CD4-positive, alpha-beta T cell (primary cell): ENCODE measurements around the gene ZBTB39. TPM values are rescaled to one million over a fixed set of nuclear protein-coding genes. Genes with fewer than 3 reads are reported as not detected.
"Not testable (repeated sequence)": the region's sequence is repeated elsewhere in the genome, so short reads cannot be mapped to it uniquely, and the experiment has no call there.

Source experiments
- ATAC-seq: fragments of 200-7000 bp; cut with Tn5 transposase; one replicate; pipeline ENCODE4 v1.10.0; 2022; ENCODE audit warnings: mild to moderate bottlenecking; ENCODE audit not compliant: poor library complexity
- CTCF ChIA-PET: fragments of 350-600 bp; sonication (Branson Sonifier 250); formaldehyde crosslinking; loops from one replicate; lab custom pipeline; 2021; ENCODE audit warnings: antibody characterized with exemption, inconsistent platforms; lab: Charles Lee
- POLR2A ChIA-PET: fragments of 350-600 bp; sonication (Branson Sonifier 250); formaldehyde crosslinking; loops from one replicate; lab custom pipeline; 2021; ENCODE audit warnings: antibody characterized with exemption, inconsistent platforms; lab: Charles Lee
- DNase-seq, 14 experiments: peaks; one replicate each; pipeline ENCODE4 v3.0.0-alpha.2; 2013 to 2020; ENCODE audit warnings: mixed read lengths in 2 of 14
- H3K27ac ChIP-seq, 2 donors: one replicate each; pipeline versions ENCODE4 v1.5.1 to v1.7.0; 2013; ENCODE audit warnings: low read length in 2 of 2, low read depth in 1 of 2, mild to moderate bottlenecking in 1 of 2
- H3K27me3 ChIP-seq, 2 experiments: 1 replicate in 1 of 2; 2 replicates in 1 of 2; pipeline versions ENCODE4 v1.6.1 to v1.7.0; 2013; ENCODE audit warnings: low read length in 2 of 2, control low read depth in 1 of 2, mild to moderate bottlenecking in 1 of 2, moderate library complexity in 1 of 2; ENCODE audit not compliant: insufficient read depth in 2 of 2, control insufficient read depth in 1 of 2
- H3K36me3 ChIP-seq: one replicate; pipeline ENCODE4 v1.6.1; 2013; ENCODE audit warnings: low read length, control low read depth; ENCODE audit not compliant: insufficient read depth
- H3K4me1 ChIP-seq: one replicate; pipeline ENCODE4 v1.6.1; 2013; ENCODE audit warnings: low read length, control low read depth; ENCODE audit not compliant: insufficient read depth
- H3K4me3 ChIP-seq: one replicate; pipeline ENCODE4 v1.5.1; 2013; ENCODE audit warnings: mild to moderate bottlenecking, low read length, moderate library complexity
- H3K9me3 ChIP-seq, 2 experiments: 1 replicate in 1 of 2; 2 replicates in 1 of 2; pipeline versions ENCODE4 v1.6.1 to v1.7.0; 2013; ENCODE audit warnings: low read length in 2 of 2, mild to moderate bottlenecking in 2 of 2, control low read depth in 1 of 2, moderate library complexity in 1 of 2; ENCODE audit not compliant: control insufficient read depth in 1 of 2, insufficient read depth in 1 of 2
- H3K27ac Mint-ChIP-seq: one replicate; pipeline ENCODE4 v1.8.0; 2020; ENCODE audit warnings: mixed read lengths
- H3K27me3 Mint-ChIP-seq: one replicate; pipeline ENCODE4 v1.8.0; 2021; ENCODE audit warnings: mixed read lengths
- H3K36me3 Mint-ChIP-seq: one replicate; pipeline ENCODE4 v1.8.0; 2021; ENCODE audit warnings: low read depth, mixed read lengths
- H3K4me1 Mint-ChIP-seq: one replicate; pipeline ENCODE4 v1.8.0; 2021; ENCODE audit warnings: low read depth, mixed read lengths
- H3K4me3 Mint-ChIP-seq: one replicate; pipeline ENCODE4 v1.8.0; 2020; ENCODE audit warnings: mild to moderate bottlenecking, mixed read lengths
- H3K9me3 Mint-ChIP-seq: one replicate; pipeline ENCODE4 v1.8.0; 2020; ENCODE audit warnings: mixed read lengths
- CTCF ChIP-seq: fragments of 200-600 bp; IDR thresholded peaks from one replicate; pipeline ENCODE4 v1.8.0; 2022; ENCODE audit warnings: antibody characterized with exemption, mild to moderate bottlenecking
- intact Hi-C, 2 experiments: fragments of 100-400 bp; cut with DNase I in 1 of 2; cut with micrococcal nuclease in 1 of 2; formaldehyde crosslinking; loops; one replicate each; pipeline versions ENCODE4 v1.15.1 to v1.9.0; 2023 to 2025; cut with DNase I, micrococcal nuclease
- total RNA-seq, 174 experiments: library from RNA in 2 of 174; stranded (reverse) in 2 of 174; gene quantifications; one replicate each; pipeline ENCODE4 v1.2.3 and lab custom pipeline; 2021 to 2026

The ZBTB39 gene
- total RNA-seq, 2 experiments from 2014 or later, result 6.9 to 8.0 TPM

GRCh38 chr12:57019983-57020719, 13.8 kb upstream of the ZBTB39 start:
- Mint-ChIP-seq H3K27me3 (no peaks in the 10 kb centered on the region), H3K4me3 (peak overlapping the region; percentile 42), H3K9me3 (no peaks in the 10 kb centered on the region), H3K4me1 (peaks cover 47% of the 10 kb centered on the region), H3K36me3 (no peaks in the 10 kb centered on the region), H3K27ac (peak overlapping the region; percentile 80)
- peaks cover 14% of the 10 kb centered on the region for H3K4me1 ChIP-seq
- CTCF ChIA-PET, result interaction anchor here (0.6 kb wide), 1 partner anchor 344 kb away, joined by 3 read pairs; no protein-coding TSS in a partner anchor
- H3K27ac ChIP-seq, result peak overlapping the region in 1 of 2 donors; percentile 33
- no peaks in the 10 kb centered on the region for H3K27me3 ChIP-seq
- TF ChIP-seq CTCF, result no peak
- no peak for DNase-seq
- POLR2A ChIA-PET, result interaction anchor here (0.8 to 2.4 kb wide), 4 partner anchors 11 to 92 kb away, joined by 3 to 14 read pairs (median 4); partner anchors contain the start of gene STAT6
- H3K9me3 ChIP-seq, result no peaks in the 10 kb centered on the region
- peak; percentile 44 for ATAC-seq
- intact Hi-C loops, result no loop called here
- H3K4me3 ChIP-seq, result no peak overlapping the region
- H3K36me3 ChIP-seq, result no peaks in the 10 kb centered on the region

GRCh38 chr12:57018906-57019305, 12.6 kb upstream of the ZBTB39 start:
- TF ChIP-seq CTCF, result no peak
- Mint-ChIP-seq H3K9me3 (no peaks in the 10 kb centered on the region), H3K27me3 (no peaks in the 10 kb centered on the region), H3K4me1 (peaks cover 46% of the 10 kb centered on the region), H3K36me3 (no peaks in the 10 kb centered on the region), H3K4me3 (no peak overlapping the region), H3K27ac (peak overlapping the region; percentile 80)
- DNase-seq (no peak), ATAC-seq (no peak)
- Histone ChIP-seq H3K9me3 (no peaks in the 10 kb centered on the region), H3K36me3 (no peaks in the 10 kb centered on the region), H3K4me3 (no peak overlapping the region), H3K27me3 (no peaks in the 10 kb centered on the region), H3K4me1 (peaks cover 14% of the 10 kb centered on the region), H3K27ac (no peak overlapping the region)
- ChIA-PET CTCF (interaction anchor here (1.0 kb wide), 1 partner anchor 17 kb away, joined by 3 read pairs; no protein-coding TSS in a partner anchor), POLR2A (interaction anchor here (0.9 to 2.4 kb wide), 2 partner anchors 8 to 93 kb away, joined by 4 to 14 read pairs; partner anchors contain the start of gene STAT6)
- intact Hi-C loops, result no loop called here

- POLR2A ChIA-PET, result interaction anchor here (0.9 to 2.4 kb wide), 2 partner anchors 9 to 93 kb away, joined by 4 to 14 read pairs; partner anchors contain the start of gene STAT6
- not testable (repeated sequence) for H3K27ac Mint-ChIP-seq
Measured at GRCh38 chr12:57018353-57018752, 12.0 kb upstream of the ZBTB39 start.

More at GRCh38 chr12:57018353-57018752, 12.0 kb upstream of the ZBTB39 start:
- ATAC-seq, H3K4me3 Mint-ChIP-seq, DNase-seq, H3K36me3 ChIP-seq, H3K27me3 ChIP-seq, H3K27me3 Mint-ChIP-seq, H3K9me3 Mint-ChIP-seq, intact Hi-C loops, H3K9me3 ChIP-seq, H3K4me3 ChIP-seq, H3K36me3 Mint-ChIP-seq, H3K27ac ChIP-seq: not testable (repeated sequence)
- CTCF ChIA-PET, result interaction anchor here (0.6 to 1.0 kb wide), 3 partner anchors 17 to 184 kb away, joined by 3 to 4 read pairs (median 3); no protein-coding TSS in a partner anchor
- H3K4me1 Mint-ChIP-seq, result peaks cover 43% of the 10 kb centered on the region
- peaks cover 14% of the 10 kb centered on the region for H3K4me1 ChIP-seq
